GM11168 (cell line): ENCODE measurements around the gene IZUMO1.
"Not testable (repeated sequence)": the region's sequence is repeated elsewhere in the genome, so short reads cannot be mapped to it uniquely, and the experiment has no call there.

ENCODE experiments used
- in situ Hi-C: fragments of 300-500 bp; cut with MboI; formaldehyde crosslinking; loops from one replicate; pipeline ENCODE4 v1.12.0; 2022; ENCODE audit warnings: low sequenced_read_pairs; ENCODE audit not compliant: unreplicated experiment

The IZUMO1 gene

DNA sequence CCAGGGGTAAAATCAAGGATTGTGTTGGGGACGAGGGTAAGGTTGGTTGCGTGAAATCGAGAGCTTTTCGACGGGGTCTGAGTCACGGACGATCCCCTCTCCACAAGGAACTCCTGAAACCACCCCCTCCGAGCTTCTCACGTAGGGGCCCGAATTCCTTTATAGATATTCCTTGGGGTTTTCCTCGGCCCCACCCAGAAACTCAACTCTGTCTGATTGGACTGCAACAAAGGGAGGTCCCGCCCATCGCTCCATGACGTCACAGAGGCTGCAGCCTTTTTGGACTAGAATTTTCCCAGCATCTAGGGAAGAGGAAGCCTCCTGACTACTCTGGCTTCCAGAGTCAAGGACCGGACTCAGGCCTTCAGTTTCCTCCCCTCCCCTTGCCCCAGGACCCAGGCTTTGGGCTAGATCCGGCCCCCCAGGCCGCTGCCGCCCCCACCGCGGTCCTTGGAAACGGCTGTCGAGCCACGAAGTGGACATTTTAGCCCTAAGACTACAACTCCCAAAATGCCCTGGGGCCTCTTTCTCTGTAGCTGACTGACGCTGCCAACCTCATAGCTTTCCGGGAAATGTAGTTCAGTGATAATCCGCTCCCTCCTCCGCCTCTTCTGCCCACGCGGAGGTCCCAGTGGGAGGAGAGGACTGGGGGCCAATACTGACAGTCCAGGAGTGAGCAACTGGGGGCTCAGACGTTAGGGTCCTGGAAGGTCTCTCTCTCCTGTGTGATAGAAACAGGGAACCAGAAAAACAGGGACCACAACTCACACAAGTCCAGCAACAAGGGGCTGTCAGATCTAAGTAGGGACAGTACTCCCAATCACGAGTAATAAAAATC, at the start of gene IZUMO1:
IZUMO1 (minus strand) TSS at position 172 of the 838 bp plus-strand sequence. CDS start 1,050 bp downstream, outside the sequence.
- in situ Hi-C loops = no loop called here

DNA sequence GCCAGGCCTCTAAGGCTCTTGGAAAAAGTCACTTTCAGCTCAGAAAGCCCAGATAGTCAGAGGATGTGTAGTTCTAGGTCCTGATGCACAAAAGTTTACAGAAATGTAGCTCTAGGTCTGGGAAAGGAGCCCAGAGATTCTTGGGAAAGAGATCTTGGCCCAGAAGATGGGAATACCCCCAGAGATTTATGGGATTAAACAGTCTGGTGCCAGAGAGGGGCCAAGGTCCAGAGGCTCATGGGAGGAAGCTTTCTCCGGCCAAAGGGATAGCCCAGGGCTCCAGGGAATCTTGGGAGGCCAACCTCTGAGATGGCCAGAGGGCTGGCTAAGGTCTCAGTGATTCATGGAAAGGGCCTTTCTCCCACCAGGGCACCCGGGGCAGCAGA, 49.0 kb upstream of the IZUMO1 start:
- in situ Hi-C loops = loop anchor here (10.0 kb wide), 1 partner anchor 169 kb away; the partner anchor contains the start of gene FTL

DNA sequence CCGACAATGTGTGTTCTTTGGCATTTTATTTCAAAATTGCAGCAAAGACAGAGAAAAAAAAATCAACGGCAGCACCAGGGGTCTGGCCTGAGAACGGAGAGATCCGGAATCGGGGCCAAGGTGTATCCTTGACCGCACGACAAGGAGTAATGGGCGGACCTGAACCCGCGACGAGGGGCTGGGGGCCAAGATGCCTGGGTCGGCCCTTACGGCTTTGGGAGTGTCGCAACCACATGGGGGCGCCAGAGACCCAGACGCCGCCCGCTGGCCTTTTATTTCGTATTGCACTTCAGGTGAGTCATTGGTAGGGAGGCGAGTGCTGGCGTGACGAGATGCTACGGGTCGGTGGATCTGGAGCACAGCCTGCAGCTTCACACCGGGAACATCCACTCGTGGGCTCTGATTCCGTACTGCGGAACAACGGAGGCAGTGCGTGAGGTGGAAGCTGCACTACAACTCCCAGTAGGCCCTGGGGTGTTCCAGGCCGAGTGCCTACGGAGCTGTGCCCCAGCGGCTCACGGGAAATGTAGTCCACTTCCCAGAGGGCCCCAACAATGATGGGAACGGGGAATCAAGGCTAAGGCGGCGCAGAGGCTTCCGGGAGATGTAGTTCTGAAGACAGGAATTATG, 48.5 kb upstream of the IZUMO1 start:
- in situ Hi-C loops = loop anchor here (10.0 kb wide), 1 partner anchor 170 kb away; the partner anchor contains the start of gene FTL

DNA sequence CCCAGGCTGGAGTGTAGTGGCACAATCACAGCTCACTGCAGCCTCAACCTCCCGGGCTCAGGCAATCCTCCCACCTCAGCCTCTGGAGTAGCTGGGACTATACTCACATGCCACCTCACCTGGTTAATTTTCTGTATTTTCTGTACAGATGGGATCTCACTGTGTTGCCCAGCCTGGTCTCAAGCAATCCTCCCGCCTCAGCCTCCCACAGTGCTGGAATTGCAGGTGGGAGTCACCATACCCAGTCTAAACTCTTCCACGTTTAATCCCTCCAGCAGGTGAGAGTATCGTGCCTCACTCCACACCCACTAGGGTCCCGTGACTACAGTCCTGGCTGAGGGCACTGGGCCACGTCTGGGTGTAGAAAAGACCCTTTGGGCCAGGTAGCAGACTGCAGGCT, 47.6 kb upstream of the IZUMO1 start:
- in situ Hi-C loops = loop anchor here (5.0 to 10.0 kb wide), 2 partner anchors 48 to 171 kb away; partner anchors contain the start of gene FTL

DNA sequence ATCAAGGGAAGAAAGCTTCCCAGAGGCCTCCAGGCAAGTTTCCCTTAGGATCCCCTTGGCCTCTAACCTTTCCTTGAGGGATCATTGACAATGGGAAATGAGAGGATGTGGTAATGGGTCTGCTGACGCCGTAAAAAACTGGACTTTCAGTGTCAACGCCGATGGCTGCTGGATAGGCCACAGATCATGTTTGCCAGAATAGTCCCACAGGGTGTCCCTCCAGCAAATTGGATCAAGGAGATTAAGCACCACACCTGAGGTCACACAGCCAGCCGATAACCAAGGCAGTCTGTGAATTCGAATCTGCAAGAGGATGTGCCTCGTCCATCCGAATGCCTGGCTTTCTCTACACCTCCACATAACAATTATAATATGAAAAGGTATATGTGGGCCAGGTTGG, 46.6 kb upstream of the IZUMO1 start:
- in situ Hi-C loops = loop anchor here (5.0 to 10.0 kb wide), 2 partner anchors 49 to 172 kb away; partner anchors contain the start of gene FTL

DNA sequence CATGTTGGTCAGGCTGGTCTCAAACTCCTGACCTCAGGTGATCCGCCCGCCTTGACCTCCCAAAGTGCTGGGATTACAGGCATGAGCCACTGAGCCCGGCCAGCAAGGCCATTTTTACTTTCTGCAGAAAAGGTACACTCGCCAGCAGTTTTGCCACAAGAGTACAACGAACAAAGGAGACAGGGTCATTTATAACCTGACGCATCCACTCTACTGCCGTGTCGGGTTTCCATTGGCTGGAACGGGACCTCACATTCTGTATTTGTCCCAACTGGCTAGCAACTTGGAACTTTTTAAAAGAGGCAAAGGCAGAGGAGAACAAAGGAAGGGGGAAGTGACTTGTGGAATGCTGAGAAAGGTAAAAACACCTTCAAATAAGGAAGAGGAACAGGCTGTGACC, 40.6 kb upstream of the IZUMO1 start:
- in situ Hi-C loops = not testable (repeated sequence)

DNA sequence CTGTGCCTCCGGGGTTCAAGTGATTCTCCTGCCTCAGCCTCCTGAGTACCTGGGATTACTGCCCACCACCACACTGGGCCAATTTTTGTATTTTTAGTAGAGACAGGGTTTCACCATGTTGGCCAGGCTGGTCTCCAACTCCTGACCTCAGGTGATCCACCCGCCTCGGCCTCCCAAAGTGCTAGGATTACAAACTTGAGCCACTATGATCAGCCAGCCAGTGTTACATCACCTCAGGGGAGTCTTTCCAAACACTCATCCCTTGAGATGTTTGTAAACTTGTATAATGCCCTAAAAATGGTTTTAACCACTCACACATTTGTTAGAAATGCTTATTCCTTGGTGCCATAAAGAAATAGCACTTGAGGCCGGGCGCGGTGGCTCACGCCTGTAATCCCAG, 39.7 kb upstream of the IZUMO1 start:
- in situ Hi-C loops = not testable (repeated sequence)

DNA sequence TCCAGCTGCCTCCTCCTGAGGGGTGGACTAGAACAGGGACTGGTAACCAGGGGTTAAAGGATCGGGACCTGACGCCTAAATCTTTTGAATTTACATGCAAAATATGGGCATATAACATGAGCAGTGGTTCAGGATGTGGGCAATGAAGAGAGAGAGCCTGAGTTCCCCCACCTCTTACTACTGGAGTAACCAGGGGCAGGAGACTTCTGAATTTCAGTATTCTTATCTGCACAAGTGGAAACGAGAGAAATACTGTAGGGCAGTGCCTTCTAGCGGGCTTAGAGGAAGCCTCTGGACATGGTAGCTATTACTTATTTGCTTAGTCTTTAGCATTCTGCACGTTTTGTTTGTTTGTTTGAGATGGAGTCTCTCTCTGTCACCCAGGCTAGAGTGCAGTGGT, 37.8 kb upstream of the IZUMO1 start:
- in situ Hi-C loops = no loop called here

DNA sequence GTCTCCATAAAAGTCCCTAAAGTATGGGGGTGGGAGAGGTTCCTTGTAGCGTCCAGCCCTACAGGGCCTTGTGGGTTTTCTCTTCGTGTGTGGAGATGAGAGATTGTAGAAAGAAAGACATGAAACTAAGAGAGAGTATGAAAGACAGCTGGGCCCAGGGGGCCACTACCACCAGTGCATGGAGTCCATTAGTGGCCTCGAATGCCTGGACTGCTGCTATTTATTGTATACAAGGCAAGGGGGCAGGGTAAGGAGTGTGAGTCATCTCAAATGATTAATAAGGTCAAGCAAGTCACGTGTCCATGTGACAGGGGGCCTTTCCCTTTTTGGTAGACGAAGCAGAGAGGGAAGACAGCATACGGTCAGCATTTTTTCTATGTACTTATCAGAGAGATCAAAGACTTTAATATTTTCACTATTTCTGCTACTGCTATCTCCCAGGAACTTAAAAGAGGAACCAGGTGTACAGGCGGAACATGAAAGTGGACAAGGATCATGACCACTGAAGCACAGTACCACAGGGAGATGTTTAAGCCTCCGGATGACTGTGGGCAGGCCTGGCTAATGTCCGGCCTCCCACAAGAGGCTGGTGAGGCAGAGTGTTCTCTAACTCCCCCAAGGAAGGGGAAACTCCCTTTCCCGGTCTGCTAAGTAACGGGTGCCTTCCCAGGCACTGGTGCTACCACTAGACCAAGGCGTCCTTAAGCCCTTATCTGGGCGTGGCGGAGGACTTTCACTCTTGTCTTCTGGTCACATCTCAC, 34.1 kb upstream of the IZUMO1 start:
- in situ Hi-C loops = no loop called here

DNA sequence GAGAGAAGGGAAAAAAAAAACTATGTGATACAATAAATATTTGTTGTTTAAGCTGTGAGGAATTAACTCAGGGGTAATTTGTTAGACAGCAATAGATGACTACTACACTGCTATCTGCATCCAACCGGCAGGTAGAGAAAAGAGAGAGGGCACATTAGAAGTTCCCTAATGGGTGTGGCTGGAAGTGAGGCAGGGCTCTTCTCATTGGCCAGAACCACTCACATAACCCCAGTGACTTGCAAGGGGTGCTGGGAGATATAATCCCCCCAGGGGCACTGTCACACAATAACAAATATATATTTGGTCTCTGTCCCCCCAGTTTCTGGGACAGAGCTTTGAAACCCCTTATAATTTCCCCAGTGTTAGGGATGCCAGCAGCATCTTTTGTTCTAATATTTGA, 32.9 kb upstream of the IZUMO1 start:
- in situ Hi-C loops = no loop called here

DNA sequence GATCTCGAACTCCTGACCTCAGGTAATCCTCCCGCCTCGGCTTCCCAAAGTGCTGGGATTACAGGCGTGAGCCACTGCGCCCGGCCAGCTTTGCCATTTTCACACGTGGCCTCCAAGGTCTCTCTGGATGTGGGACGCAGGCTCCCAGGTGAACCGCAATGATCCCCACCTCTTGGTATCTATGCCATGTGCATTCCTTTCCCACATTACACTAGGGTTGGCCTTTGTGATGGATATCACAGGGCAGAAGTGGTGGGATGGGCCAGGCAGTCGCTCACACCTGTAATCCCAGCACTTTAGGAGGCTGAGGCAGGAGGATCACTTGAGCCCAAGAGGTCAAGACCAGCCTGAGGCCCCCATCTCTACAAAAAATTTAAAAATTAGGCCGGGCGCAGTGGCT, 31.0 kb upstream of the IZUMO1 start:
- in situ Hi-C loops = no loop called here

DNA sequence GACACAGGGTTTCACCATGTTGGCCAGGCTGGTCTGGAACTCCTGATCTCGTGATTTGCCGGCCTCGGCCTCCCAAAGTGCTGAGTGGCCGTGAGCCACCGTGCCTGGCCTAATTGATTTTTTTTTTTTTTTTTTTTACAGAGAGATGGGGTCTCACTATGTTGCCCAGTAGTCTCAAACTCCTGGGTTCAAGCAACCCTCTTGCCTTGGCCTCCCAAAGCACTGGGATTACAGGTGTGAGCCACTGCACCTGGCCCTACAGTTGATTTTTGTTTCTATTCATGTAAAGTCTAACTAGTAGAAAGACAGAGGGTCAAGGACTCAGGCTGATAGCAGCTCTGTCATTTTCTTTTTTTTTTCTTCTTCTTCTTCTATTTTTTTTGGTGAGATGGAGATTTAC, 30.4 kb upstream of the IZUMO1 start:
- in situ Hi-C loops = no loop called here

DNA sequence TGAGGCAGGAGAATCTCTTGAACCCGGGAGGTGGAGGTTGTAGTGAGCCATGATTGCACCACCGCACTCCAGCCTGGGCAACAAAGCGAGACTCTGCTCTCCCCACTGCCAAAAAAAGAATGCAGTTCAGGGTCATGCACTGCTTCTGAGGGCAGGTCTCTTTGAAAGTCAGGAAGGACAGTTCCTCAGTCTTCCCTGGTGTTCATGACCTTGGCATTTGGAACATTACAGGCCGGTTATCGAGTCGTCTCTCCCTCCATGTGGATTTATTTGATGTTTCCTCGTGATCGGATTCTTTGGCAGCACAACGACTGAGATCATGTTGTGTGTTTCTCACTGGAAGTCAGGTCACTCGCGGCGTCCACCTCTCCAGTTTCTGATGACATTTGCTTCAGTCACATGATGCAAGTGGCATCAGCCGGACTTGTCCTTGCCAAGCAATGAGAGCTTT, 25.8 kb upstream of the IZUMO1 start:
- in situ Hi-C loops = no loop called here

DNA sequence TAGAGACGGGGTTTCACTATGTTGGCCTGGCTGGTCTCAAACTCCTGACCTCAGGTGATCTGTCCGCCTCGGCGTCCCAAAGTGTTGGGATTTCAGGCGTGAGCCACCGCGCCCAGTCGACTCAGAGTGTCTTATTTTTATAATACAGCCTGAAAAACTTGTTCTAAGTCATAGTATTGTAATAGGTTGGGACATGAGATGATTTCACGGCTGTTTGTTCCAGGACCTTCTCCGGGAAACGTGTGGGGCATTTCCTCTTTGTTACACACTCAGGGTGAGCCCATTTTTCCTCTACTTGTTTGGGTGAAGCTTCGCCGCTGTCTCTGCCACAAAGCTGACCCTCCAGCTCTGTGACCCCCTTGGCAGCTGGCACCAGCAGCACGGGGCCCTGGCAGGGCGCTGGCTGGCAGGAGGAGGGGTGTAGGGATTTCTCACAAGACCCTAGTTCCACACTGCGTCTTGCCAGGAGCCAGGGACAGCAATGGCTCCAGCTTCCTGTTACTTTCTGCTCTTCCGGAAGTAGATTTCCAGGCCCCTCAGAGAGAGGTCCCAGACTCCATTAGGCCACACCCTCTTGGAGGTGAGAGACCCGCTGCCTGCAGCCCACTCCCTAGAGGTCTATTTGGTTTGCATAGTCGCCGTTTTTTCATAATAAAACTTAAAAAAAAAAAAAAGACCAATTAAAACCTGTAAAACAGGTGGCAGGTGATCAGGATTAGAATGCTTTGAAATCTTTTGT, 24.2 kb upstream of the IZUMO1 start:
- in situ Hi-C loops = no loop called here

DNA sequence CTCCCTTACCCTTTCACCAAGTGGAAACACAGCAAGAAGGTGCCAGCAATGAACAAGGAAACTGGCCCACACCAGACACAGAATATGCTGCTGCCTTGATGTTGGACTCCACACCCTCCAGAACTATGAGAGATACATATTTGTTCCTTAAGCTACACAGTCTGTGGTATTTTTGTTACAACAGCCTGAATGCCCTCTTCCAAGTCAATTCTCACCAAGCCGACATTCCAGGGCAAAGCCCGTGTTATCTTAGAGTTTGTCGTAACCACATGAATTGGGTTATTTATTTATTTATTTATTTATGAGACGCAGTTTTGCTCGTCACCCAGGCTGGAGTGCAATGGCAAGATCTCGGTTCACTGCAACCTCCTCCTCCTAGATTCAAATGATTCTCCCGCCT, 23.6 kb upstream of the IZUMO1 start:
- in situ Hi-C loops = no loop called here

DNA sequence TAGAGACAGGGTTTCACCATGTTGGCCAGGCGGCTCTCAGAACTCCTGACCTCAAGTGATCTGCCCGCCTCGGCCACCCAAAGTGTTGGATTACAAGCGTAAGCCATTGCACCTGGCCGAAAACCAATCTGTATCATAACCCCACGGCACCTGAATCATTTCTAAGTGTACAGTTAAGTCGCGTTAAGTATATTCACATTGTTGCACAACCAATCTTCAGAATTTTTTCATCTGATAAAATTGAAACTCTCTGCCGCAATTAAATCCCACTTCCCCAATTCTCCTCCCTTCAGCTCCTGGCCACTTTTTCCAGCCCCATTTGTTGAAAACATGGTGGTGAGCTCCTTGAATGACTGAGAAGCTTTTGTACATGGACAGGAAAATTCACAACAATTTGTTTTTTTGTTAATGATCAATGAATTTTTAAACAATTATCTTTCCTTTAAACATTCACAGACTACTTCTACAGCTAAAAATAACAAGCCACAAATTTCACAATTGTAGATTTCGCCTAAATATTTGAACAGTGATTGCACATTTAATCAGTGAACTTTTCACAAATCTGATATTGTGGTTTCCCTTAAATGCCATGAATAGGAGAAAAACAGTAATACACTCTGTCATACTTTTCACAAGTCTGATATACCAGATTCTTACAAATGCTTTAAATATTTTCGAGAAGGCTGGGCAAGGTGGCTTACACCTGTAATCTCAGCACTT, 22.4 kb upstream of the IZUMO1 start:
- in situ Hi-C loops = no loop called here

DNA sequence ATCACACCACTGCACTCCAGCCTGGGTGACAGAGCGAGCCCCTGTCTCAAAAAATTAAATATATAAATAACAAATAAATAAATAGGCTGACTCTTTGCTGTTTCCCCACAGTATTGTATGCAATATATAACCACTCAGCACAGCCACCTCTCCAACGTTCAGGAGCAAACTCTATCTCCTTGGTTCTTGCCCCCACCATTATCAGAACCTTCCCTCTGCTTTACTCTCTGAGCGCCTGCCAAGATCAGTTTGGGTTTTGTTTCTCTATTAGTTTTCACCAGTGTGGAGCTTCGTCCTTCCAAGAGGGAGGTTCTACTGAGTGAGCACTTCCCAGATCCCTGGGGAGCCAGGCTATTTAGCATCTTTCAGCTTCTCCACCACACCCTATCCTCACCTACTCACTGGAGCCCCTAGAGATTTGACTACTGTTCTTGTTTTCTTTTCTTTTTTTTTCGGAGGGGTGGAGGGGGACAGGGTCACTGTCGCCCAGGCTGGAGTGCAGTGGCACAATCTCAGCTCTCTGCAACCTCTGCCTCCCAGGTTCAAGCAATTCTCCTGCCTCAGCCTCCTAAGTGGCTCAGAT, 21.6 kb upstream of the IZUMO1 start:
- in situ Hi-C loops = not testable (repeated sequence)

DNA sequence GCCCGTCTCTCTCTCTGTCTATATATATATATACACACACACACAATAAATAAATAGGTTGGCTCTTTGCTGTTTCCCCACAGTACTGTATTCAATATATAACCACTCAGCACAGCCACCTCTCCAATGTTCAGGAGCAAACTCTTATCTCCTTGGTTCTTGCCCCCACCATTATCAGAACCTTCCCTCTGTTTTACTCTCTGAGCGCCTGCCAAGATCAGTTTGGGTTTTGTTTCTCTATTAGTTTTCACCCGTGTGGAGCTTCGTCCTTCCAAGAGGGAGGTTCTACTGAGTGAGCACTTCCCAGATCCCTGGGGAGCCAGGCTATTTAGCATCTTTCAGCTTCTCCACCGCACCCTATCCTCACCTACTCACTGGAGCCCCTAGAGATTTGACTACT, 19.1 kb upstream of the IZUMO1 start:
- in situ Hi-C loops = not testable (repeated sequence)
